ENCODE data around the gene TCHHL1.

The TCHHL1 gene

DNA sequence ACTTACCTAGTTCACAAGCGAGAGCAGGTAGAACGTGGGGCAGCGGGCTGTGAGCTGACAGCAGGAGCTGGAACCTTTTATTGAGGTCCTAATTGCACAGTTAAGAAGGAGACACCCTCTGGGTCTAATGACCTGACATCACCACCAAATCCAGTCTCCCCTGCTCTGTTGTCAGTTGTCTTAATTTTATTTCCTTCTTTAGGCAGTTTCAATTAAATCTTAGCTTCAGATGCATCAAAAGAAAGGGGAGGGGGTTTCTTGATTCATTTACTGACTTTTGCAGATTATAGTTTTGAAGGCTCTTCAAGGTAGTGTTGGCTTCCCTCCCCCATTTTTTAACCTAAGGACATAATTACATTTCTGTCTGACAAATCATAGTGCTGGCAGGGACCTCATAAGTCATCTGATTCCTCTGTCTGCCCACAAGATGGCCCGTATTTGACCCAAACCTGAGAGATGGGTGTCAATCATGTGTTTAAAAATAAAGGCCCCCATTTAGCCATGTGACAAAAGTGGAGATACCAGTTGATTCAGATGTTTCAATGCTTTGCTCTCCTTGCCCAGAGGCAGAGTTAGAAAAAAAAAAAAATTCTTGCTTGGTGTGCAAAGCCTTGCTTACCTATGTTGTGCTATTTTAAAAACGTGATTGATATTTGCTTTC is at the start of gene TCHHL1:
Gene TCHHL1 (minus strand): TSS at position 51 of the 661 bp plus-strand sequence. CDS start 921 bp downstream, outside the sequence.
- DNase-seq (ENCODE audit: low read depth), result no peak
- TF ChIP-seq, protein P1, sequence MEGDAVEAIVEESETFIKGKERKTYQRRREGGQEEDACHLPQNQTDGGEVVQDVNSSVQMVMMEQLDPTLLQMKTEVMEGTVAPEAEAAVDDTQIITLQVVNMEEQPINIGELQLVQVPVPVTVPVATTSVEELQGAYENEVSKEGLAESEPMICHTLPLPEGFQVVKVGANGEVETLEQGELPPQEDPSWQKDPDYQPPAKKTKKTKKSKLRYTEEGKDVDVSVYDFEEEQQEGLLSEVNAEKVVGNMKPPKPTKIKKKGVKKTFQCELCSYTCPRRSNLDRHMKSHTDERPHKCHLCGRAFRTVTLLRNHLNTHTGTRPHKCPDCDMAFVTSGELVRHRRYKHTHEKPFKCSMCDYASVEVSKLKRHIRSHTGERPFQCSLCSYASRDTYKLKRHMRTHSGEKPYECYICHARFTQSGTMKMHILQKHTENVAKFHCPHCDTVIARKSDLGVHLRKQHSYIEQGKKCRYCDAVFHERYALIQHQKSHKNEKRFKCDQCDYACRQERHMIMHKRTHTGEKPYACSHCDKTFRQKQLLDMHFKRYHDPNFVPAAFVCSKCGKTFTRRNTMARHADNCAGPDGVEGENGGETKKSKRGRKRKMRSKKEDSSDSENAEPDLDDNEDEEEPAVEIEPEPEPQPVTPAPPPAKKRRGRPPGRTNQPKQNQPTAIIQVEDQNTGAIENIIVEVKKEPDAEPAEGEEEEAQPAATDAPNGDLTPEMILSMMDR (IDR thresholded peaks at IDR 0.05; ENCODE audit: low read depth, low read length, missing control alignments), result no peak
- no peak within 1 kb of the TSS for H3K4me3 ChIP-seq (ENCODE audit: low read depth, low read length)
- in situ Hi-C loops (cut with HindIII; ENCODE audit: low sequenced_read_pairs), result no loop called here

GRCh38 chr1:152137215-152137614 is 48.4 kb upstream of the TCHHL1 start:
- TF ChIP-seq, protein P1 (IDR thresholded peaks at IDR 0.05; ENCODE audit: low read depth, low read length, missing control alignments), result no peak
- H3K4me3 ChIP-seq (ENCODE audit: low read depth, low read length), result no peak overlapping the region
- no peak for DNase-seq (ENCODE audit: low read depth)
- in situ Hi-C loops (cut with HindIII; ENCODE audit: low sequenced_read_pairs), result no loop called here

DNA sequence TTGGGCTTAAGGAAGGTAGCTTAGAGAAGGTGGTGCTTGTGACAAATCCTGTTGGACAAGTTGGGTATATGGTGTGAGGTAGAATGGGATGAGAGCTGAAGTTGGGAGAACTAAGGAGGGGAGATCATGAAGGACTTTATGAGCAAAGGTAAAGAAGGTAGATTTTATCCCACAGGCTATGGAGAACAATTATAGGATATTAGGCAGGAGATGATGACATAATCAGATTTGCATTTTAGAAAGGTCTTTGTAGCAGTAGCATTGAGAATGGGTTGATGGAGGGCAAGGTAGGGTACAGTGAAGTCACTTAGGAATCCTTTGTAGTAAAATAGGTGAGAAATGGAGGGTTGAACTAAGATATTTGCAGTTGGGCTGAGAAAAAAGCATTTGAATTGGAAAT is 41.3 kb upstream of the TCHHL1 start:
- TF ChIP-seq, protein P1 (IDR thresholded peaks at IDR 0.05; ENCODE audit: low read depth, low read length, missing control alignments), result no peak
- DNase-seq (ENCODE audit: low read depth), result no peak
- no peak overlapping the region for H3K4me3 ChIP-seq (ENCODE audit: low read depth, low read length)
- in situ Hi-C loops (cut with HindIII; ENCODE audit: low sequenced_read_pairs), result no loop called here

- DNase-seq (ENCODE audit: low read depth), result no peak
- in situ Hi-C loops (cut with HindIII; ENCODE audit: low sequenced_read_pairs), result no loop called here
- TF ChIP-seq, protein P1 (IDR thresholded peaks at IDR 0.05; ENCODE audit: low read depth, low read length, missing control alignments), result no peak
- H3K4me3 ChIP-seq (ENCODE audit: low read depth, low read length), result no peak overlapping the region
These were observed 38.8 kb upstream of the TCHHL1 start for GRCh38 chr1:152127673-152128072.

DNA sequence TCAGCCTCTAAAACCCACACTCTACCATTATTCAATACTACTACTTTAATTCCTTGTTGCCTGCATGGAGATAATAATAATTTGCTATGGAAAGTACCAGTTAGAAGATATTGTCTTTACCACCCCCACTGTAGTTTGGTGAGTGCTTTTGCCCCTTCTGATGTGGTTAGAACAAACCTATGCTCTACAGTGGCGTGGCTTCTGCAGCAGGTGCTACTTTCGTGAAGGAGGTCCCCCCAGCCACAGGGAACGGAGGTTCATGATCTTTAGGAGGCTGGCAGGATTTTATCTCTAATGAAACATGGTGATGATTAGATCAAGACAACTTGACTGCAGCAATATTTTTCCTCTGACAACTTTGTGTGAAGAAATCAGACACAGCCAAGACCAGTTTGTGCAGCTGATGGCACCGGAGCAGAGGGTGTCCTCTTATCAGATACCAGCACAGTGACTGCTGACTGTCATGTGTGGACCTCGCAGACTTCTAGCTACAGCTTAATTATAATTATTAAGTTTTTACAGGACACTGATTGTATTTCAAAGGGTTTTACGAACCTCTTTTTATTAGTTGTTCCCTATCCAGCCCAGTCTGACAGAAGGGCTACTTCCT is 37.1 kb upstream of the TCHHL1 start:
- H3K4me3 ChIP-seq (ENCODE audit: low read depth, low read length), result no peak overlapping the region
- DNase-seq (ENCODE audit: low read depth), result no peak
- in situ Hi-C loops (cut with HindIII; ENCODE audit: low sequenced_read_pairs), result no loop called here
- TF ChIP-seq, protein P1 (IDR thresholded peaks at IDR 0.05; ENCODE audit: low read depth, low read length, missing control alignments), result no peak

DNA sequence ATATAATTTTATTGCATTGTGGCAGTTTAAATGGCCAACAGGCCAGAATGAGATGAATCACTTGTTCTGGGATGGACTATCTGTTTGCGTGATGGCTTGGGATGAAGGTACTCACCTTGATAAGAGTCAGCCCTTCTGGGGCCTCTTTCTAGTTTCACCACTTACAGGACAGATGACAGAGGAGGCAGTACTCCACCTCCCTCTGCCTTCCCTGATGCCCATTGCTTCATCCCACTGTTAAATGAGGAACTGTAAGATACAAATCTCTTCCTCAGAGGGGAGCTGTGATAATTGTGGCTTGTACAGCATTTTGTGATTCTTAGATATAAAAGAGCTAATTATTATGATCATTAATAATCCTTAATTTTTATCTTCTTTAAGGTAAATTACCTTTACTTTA is 30.1 kb upstream of the TCHHL1 start:
- H3K4me3 ChIP-seq (ENCODE audit: low read depth, low read length), result no peak overlapping the region
- DNase-seq (ENCODE audit: low read depth), result no peak
- TF ChIP-seq, protein P1 (IDR thresholded peaks at IDR 0.05; ENCODE audit: low read depth, low read length, missing control alignments), result no peak
- in situ Hi-C loops (cut with HindIII; ENCODE audit: low sequenced_read_pairs), result no loop called here

Measured in astrocyte of the cerebellum (primary cell).